Measurements from ENCODE around the gene MYO10. TPM values are rescaled to one million over a fixed set of nuclear protein-coding genes. Genes with fewer than 3 reads are reported as not detected.

Gene MYO10
- total RNA-seq, 2 experiments from 2014 or later: not detected

GRCh38 chr5:16886793-16887345, 49.2 kb downstream of the MYO10 start:
- Mint-ChIP-seq H3K4me1 (ENCODE audit: low read depth) (no peaks in the 10 kb centered on the region), H3K27me3 (peaks cover 12% of the 10 kb centered on the region), H3K9me3 (no peaks in the 10 kb centered on the region), H3K36me3 (ENCODE audit: low read depth) (no peaks in the 10 kb centered on the region), H3K4me3 (no peak overlapping the region), H3K27ac (no peak overlapping the region)
- ChIA-PET POLR2A (no interaction called here), CTCF (no interaction called here)
- Histone ChIP-seq H3K27ac (ENCODE audit: low read depth in 1 of 2, low read length in 2 of 2) (no peak overlapping the region), H3K27me3 (ENCODE audit: control insufficient read depth in 1 of 2, insufficient read depth in 2 of 2, low read length in 2 of 2) (no peaks in the 10 kb centered on the region), H3K9me3 (ENCODE audit: control insufficient read depth in 1 of 2, insufficient read depth in 1 of 2, low read length in 2 of 2) (peaks cover 0 to 7% of the 10 kb centered on the region in 2 experiments), H3K4me3 (ENCODE audit: low read length) (no peak overlapping the region), H3K36me3 (ENCODE audit: insufficient read depth, low read length) (no peaks in the 10 kb centered on the region), H3K4me1 (ENCODE audit: insufficient read depth, low read length) (no peaks in the 10 kb centered on the region)
- ATAC-seq (ENCODE audit: poor library complexity) (no peak), DNase-seq (no peak)
- intact Hi-C loops (cut with DNase I, micrococcal nuclease): no loop called here
- no peak for TF ChIP-seq CTCF (IDR thresholded peaks at IDR 0.05)

- POLR2A ChIA-PET: no interaction called here
Observed at GRCh38 chr5:16886366-16886736, 49.7 kb downstream of the MYO10 start.

GRCh38 chr5:16885635-16886365, 50.3 kb downstream of the MYO10 start:
- H3K27ac Mint-ChIP-seq: no peak overlapping the region
- no peaks in the 10 kb centered on the region for H3K36me3 ChIP-seq (ENCODE audit: insufficient read depth, low read length)
- POLR2A ChIA-PET: no interaction called here
- no peaks in the 10 kb centered on the region for H3K4me1 Mint-ChIP-seq (ENCODE audit: low read depth)
- CTCF ChIA-PET: no interaction called here
- intact Hi-C loops (cut with DNase I, micrococcal nuclease): no loop called here
- ATAC-seq (ENCODE audit: poor library complexity): no peak
- H3K4me1 ChIP-seq (ENCODE audit: insufficient read depth, low read length): no peaks in the 10 kb centered on the region
- H3K27ac ChIP-seq (ENCODE audit: low read depth in 1 of 2, low read length in 2 of 2): no peak overlapping the region
- TF ChIP-seq CTCF (IDR thresholded peaks at IDR 0.05): no peak
- H3K9me3 Mint-ChIP-seq: no peaks in the 10 kb centered on the region
- H3K27me3 Mint-ChIP-seq: peaks cover 12% of the 10 kb centered on the region
- no peak overlapping the region for H3K4me3 Mint-ChIP-seq
- H3K4me3 ChIP-seq (ENCODE audit: low read length): no peak overlapping the region
- no peaks in the 10 kb centered on the region for H3K36me3 Mint-ChIP-seq (ENCODE audit: low read depth)
- H3K27me3 ChIP-seq (ENCODE audit: control insufficient read depth in 1 of 2, insufficient read depth in 2 of 2, low read length in 2 of 2): no peaks in the 10 kb centered on the region
- peaks cover 0 to 7% of the 10 kb centered on the region in 2 experiments for H3K9me3 ChIP-seq (ENCODE audit: control insufficient read depth in 1 of 2, insufficient read depth in 1 of 2, low read length in 2 of 2)
- DNase-seq: no peak

More at GRCh38 chr5:16886366-16886736, 49.7 kb downstream of the MYO10 start:
- CTCF ChIA-PET: no interaction called here
- TF ChIP-seq CTCF (IDR thresholded peaks at IDR 0.05): no peak
- intact Hi-C loops (cut with DNase I, micrococcal nuclease): no loop called here
- Histone ChIP-seq H3K9me3 (ENCODE audit: control insufficient read depth in 1 of 2, insufficient read depth in 1 of 2, low read length in 2 of 2) (peaks cover 0 to 7% of the 10 kb centered on the region in 2 experiments), H3K4me3 (ENCODE audit: low read length) (no peak overlapping the region), H3K27ac (ENCODE audit: low read depth in 1 of 2, low read length in 2 of 2) (no peak overlapping the region), H3K27me3 (ENCODE audit: control insufficient read depth in 1 of 2, insufficient read depth in 2 of 2, low read length in 2 of 2) (no peaks in the 10 kb centered on the region), H3K36me3 (ENCODE audit: insufficient read depth, low read length) (no peaks in the 10 kb centered on the region), H3K4me1 (ENCODE audit: insufficient read depth, low read length) (no peaks in the 10 kb centered on the region)
- Mint-ChIP-seq H3K27ac (no peak overlapping the region), H3K9me3 (no peaks in the 10 kb centered on the region), H3K4me1 (ENCODE audit: low read depth) (no peaks in the 10 kb centered on the region), H3K4me3 (no peak overlapping the region), H3K36me3 (ENCODE audit: low read depth) (no peaks in the 10 kb centered on the region), H3K27me3 (peaks cover 12% of the 10 kb centered on the region)
- DNase-seq (no peak), ATAC-seq (ENCODE audit: poor library complexity) (no peak)

Data from CD4-positive, alpha-beta T cell (primary cell).